ENCODE results near the gene ATRN.
"Not testable (repeated sequence)": the region's sequence is repeated elsewhere in the genome, so short reads cannot be mapped to it uniquely, and the experiment has no call there.

ATRN gene

DNA sequence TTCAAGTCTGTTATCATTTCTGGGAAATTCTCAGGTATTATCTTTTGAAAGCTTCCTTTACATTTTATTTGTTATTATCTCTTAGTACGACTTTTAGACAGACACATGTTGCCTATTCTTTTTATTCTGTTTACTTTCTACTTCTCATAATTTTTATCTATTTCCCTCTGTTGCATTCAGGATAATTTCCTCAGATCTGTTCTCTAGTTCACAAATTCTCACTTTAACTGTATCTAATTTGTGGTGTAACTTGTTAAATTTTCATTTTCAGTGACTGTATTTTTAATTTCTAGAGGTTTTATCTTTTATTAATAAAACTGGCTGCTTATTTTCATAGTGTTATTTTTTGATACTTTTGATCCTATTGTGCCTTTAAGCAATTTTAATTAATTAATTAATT is 16.0 kb downstream of the ATRN start:
- no peak for TF ChIP-seq CTCF (IDR thresholded peaks at IDR 0.05; ENCODE audit: borderline replicate concordance, insufficient read depth, low read depth, low read length)

DNA sequence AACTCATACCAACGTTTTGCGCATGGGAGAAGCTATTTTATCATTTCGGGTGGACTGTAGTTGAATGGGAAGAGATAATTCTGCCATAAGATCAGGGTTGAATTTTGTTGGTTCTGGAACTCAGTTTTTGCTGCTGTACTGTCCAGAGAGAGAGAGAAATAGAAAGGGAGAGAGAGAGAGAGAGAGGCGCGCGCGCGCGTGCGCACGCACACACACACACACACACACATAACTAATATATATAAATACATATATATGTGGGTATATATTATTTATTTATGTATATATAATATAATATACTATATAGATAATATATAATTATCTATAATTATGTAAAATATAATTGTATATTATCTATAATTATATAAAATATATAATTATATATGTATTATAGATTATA is 21.9 kb downstream of the ATRN start:
- H3K4me3 ChIP-seq (ENCODE audit: low read depth, low read length): no peak overlapping the region
- TF ChIP-seq CTCF (IDR thresholded peaks at IDR 0.05; ENCODE audit: borderline replicate concordance, insufficient read depth, low read depth, low read length): no peak

More for the DNA sequence above, 16.0 kb downstream of the ATRN start:
- H3K4me3 ChIP-seq (ENCODE audit: low read depth, low read length): no peak overlapping the region

GRCh38 chr20:3494218-3494617 is 23.4 kb downstream of the ATRN start:
- no peak overlapping the region for H3K4me3 ChIP-seq (ENCODE audit: low read depth, low read length)
- TF ChIP-seq CTCF (IDR thresholded peaks at IDR 0.05; ENCODE audit: borderline replicate concordance, insufficient read depth, low read depth, low read length): no peak

GRCh38 chr20:3502878-3503277 is 32.1 kb downstream of the ATRN start:
- no peak overlapping the region for H3K4me3 ChIP-seq (ENCODE audit: low read depth, low read length)
- TF ChIP-seq CTCF (IDR thresholded peaks at IDR 0.05; ENCODE audit: borderline replicate concordance, insufficient read depth, low read depth, low read length): no peak

DNA sequence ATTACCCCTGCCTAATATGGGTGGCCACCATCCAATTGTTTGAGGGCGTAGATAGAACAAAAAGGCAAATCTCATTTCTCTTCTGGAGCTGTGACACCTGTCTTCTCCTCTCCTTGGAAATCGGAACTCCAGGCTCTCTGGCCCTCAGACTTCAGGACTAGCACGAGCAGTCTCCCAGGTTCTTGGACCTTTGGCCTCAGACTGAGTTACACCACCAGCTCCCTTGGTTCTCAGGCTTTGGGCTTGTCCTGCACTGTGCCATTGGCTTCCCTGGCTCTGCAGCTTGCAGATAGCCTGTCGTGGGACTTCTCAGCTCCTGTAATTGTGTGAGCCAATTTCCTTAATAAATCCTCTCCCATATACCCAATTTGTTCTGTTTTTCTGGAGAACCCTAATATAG is 34.3 kb downstream of the ATRN start:
- H3K4me3 ChIP-seq (ENCODE audit: low read depth, low read length): no peak overlapping the region
- TF ChIP-seq CTCF (IDR thresholded peaks at IDR 0.05; ENCODE audit: borderline replicate concordance, insufficient read depth, low read depth, low read length): no peak

DNA sequence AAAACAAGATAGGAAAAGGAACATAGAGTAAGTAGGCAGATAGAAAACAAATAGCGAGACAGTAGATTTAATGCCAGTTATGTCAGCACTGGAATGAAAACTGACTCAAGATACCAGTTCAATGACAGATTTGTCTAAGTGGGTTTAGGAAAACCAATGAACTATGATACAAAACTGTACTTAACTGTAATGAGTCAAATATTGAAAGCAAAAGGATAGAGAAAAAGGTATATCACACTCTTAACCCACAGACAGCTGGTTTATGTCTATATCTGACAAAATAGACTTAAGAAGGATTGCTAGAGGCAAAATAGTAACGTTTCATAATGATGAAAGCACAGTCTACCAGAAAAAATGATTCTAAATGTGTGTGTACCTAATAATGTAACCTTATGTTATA is 38.2 kb downstream of the ATRN start:
- no peak for TF ChIP-seq CTCF (IDR thresholded peaks at IDR 0.05; ENCODE audit: borderline replicate concordance, insufficient read depth, low read depth, low read length)
- H3K4me3 ChIP-seq (ENCODE audit: low read depth, low read length): no peak overlapping the region

- no peak for TF ChIP-seq CTCF (IDR thresholded peaks at IDR 0.05; ENCODE audit: borderline replicate concordance, insufficient read depth, low read depth, low read length)
- H3K4me3 ChIP-seq (ENCODE audit: low read depth, low read length): no peak overlapping the region
These were observed 39.3 kb downstream of the ATRN start for GRCh38 chr20:3510110-3510509.

GRCh38 chr20:3512239-3512638 is 41.4 kb downstream of the ATRN start:
- H3K4me3 ChIP-seq (ENCODE audit: low read depth, low read length): not testable (repeated sequence)

Data from GM12875 (cell line).